H9 (cell line): ENCODE data around the gene OVOL2. TPM values are rescaled to one million over a fixed set of nuclear protein-coding genes. Genes with fewer than 3 reads are reported as not detected.

ENCODE experiments used
- DNase-seq: peaks from one replicate; pipeline ENCODE4 v3.0.0-alpha.2; 2017
- H2AFZ ChIP-seq: one replicate; pipeline ENCODE4 v1.6.1; 2013; ENCODE audit warnings: mild to moderate bottlenecking, low read length, control low read depth, moderate library complexity
- H2AK5ac ChIP-seq: 2 replicates; pipeline ENCODE4 v1.6.1; 2013; ENCODE audit warnings: low read length, control low read depth, mixed read lengths; ENCODE audit not compliant: insufficient read length
- H2BK120ac ChIP-seq: one replicate; pipeline ENCODE4 v1.6.1; 2013; ENCODE audit warnings: low read depth, mild to moderate bottlenecking, low read length, control low read depth, inconsistent platforms; ENCODE audit not compliant: poor library complexity, severe bottlenecking
- H2BK12ac ChIP-seq: 2 replicates; pipeline ENCODE4 v1.6.1; 2013; ENCODE audit warnings: low read length, control low read depth, mixed read lengths, low read depth; ENCODE audit not compliant: insufficient read length
- H2BK15ac ChIP-seq: 2 replicates; pipeline ENCODE4 v1.6.1; 2013; ENCODE audit warnings: low read depth, low read length, control low read depth
- H2BK20ac ChIP-seq: one replicate; pipeline ENCODE4 v1.6.1; 2013; ENCODE audit warnings: low read depth, mild to moderate bottlenecking, low read length, control low read depth, inconsistent platforms; ENCODE audit not compliant: poor library complexity, severe bottlenecking
- H2BK5ac ChIP-seq: 2 replicates; pipeline ENCODE4 v1.6.1; 2013; ENCODE audit warnings: low read length, control low read depth, mixed read lengths; ENCODE audit not compliant: insufficient read length
- H3K14ac ChIP-seq: 2 replicates; pipeline ENCODE4 v1.6.1; 2013; ENCODE audit warnings: low read length, control low read depth; ENCODE audit not compliant: insufficient read depth
- H3K18ac ChIP-seq: 2 replicates; pipeline ENCODE4 v1.6.1; 2013; ENCODE audit warnings: low read depth, mild to moderate bottlenecking, mixed read lengths, low read length, control low read depth; ENCODE audit not compliant: insufficient read length
- H3K23ac ChIP-seq: 2 replicates; pipeline ENCODE4 v1.6.1; 2013; ENCODE audit warnings: low read length, control low read depth, mixed read lengths, low read depth; ENCODE audit not compliant: insufficient read length
- H3K23me2 ChIP-seq: 2 replicates; pipeline ENCODE4 v1.6.1; 2013; ENCODE audit warnings: low read depth, mild to moderate bottlenecking, mixed read lengths, low read length, control low read depth; ENCODE audit not compliant: insufficient read length, poor library complexity, severe bottlenecking
- H3K27ac ChIP-seq: 2 replicates; pipeline ENCODE4 v1.5.1; 2013; ENCODE audit warnings: low read length, control low read depth, mixed read lengths, low read depth; ENCODE audit not compliant: insufficient read length
- H3K27me3 ChIP-seq: 2 replicates; pipeline ENCODE4 v1.6.1; 2013; ENCODE audit warnings: low read length, control low read depth, inconsistent platforms; ENCODE audit not compliant: insufficient read depth
- H3K4ac ChIP-seq: 2 replicates; pipeline ENCODE4 v1.6.1; 2013; ENCODE audit warnings: low read depth, mild to moderate bottlenecking, control low read depth, inconsistent platforms, low read length, moderate library complexity
- H3K4me1 ChIP-seq: 2 replicates; pipeline ENCODE4 v1.6.1; 2013; ENCODE audit warnings: low read length, control low read depth, inconsistent platforms; ENCODE audit not compliant: insufficient read depth
- H3K4me2 ChIP-seq: 2 replicates; pipeline ENCODE4 v1.6.1; 2013; ENCODE audit warnings: low read length, control low read depth, mixed read lengths; ENCODE audit not compliant: insufficient read length, insufficient read depth
- H3K56ac ChIP-seq: 2 replicates; pipeline ENCODE4 v1.6.1; 2013; ENCODE audit warnings: low read depth, mild to moderate bottlenecking, mixed read lengths, low read length, control low read depth; ENCODE audit not compliant: insufficient read length
- H3K79me1 ChIP-seq: 2 replicates; pipeline ENCODE4 v1.6.1; 2013; ENCODE audit warnings: low read depth, mild to moderate bottlenecking, moderate library complexity, low read length, control low read depth, inconsistent platforms; ENCODE audit not compliant: insufficient read depth, poor library complexity, severe bottlenecking
- H3K79me2 ChIP-seq: 2 replicates; pipeline ENCODE4 v1.6.1; 2013; ENCODE audit warnings: low read length, control low read depth, inconsistent platforms; ENCODE audit not compliant: insufficient read depth
- H3K9ac ChIP-seq: 2 replicates; pipeline ENCODE4 v1.6.1; 2013; ENCODE audit warnings: low read length, control low read depth, mixed read lengths; ENCODE audit not compliant: insufficient read length; ENCODE audit errors: extremely low read depth
- H3K9me3 ChIP-seq: one replicate; pipeline ENCODE4 v1.6.1; 2013; ENCODE audit warnings: low read depth, low read length, inconsistent platforms; ENCODE audit not compliant: control insufficient read depth
- H3T11ph ChIP-seq: one replicate; pipeline ENCODE4 v1.6.1; 2013; ENCODE audit warnings: mild to moderate bottlenecking, low read length, control low read depth, inconsistent platforms
- H4K20me1 ChIP-seq: one replicate; pipeline ENCODE4 v1.6.1; 2013; ENCODE audit not compliant: control insufficient read depth, insufficient read length, insufficient read depth
- H4K5ac ChIP-seq: 2 replicates; pipeline ENCODE4 v1.6.1; 2013; ENCODE audit warnings: low read depth, mild to moderate bottlenecking, mixed read lengths, low read length, control low read depth; ENCODE audit not compliant: insufficient read length
- H4K8ac ChIP-seq: replicated peaks from 2 replicates; pipeline ENCODE4 v1.6.1; 2013; ENCODE audit warnings: low read length, control low read depth, mixed read lengths, low read depth; ENCODE audit not compliant: insufficient read length
- H4K91ac ChIP-seq: 2 replicates; pipeline ENCODE4 v1.6.1; 2013; ENCODE audit warnings: low read depth, mild to moderate bottlenecking, moderate library complexity, mixed read lengths, low read length, control low read depth; ENCODE audit not compliant: insufficient read length
- H3K27ac Mint-ChIP-seq, 3 experiments: 2 replicates in 2 of 3; 3 replicates in 1 of 3; pipeline ENCODE4 v1.8.0; 2020 to 2021; ENCODE audit warnings: mixed read lengths in 3 of 3, mild to moderate bottlenecking in 1 of 3, moderate library complexity in 1 of 3
- H3K27me3 Mint-ChIP-seq: 2 replicates; pipeline ENCODE4 v1.8.0; 2021; ENCODE audit warnings: low read depth, mild to moderate bottlenecking, moderate library complexity, mixed read lengths
- H3K36me3 Mint-ChIP-seq, 3 experiments: 2 replicates in 2 of 3; 3 replicates in 1 of 3; pipeline ENCODE4 v1.8.0; 2020 to 2021; ENCODE audit warnings: low read depth in 3 of 3, mixed read lengths in 3 of 3; ENCODE audit not compliant: insufficient read depth in 1 of 3
- H3K4me1 Mint-ChIP-seq, 2 experiments: 2 replicates each; pipeline ENCODE4 v1.8.0; 2020; ENCODE audit warnings: mixed read lengths in 2 of 2
- H3K4me3 Mint-ChIP-seq, 2 experiments: 2 replicates in 1 of 2; 3 replicates in 1 of 2; pipeline ENCODE4 v1.8.0; 2020 to 2021; ENCODE audit warnings: mild to moderate bottlenecking in 2 of 2, mixed read lengths in 2 of 2, moderate library complexity in 1 of 2
- H3K9me3 Mint-ChIP-seq, 2 experiments: 2 replicates in 1 of 2; 3 replicates in 1 of 2; pipeline ENCODE4 v1.8.0; 2020; ENCODE audit warnings: mild to moderate bottlenecking in 2 of 2, mixed read lengths in 2 of 2, moderate library complexity in 1 of 2
- CTCF ChIP-seq: fragments of 200-600 bp; sonication (generic); conservative IDR thresholded peaks from 3 replicates; pipeline ENCODE4 v1.8.0; 2021; ENCODE audit warnings: antibody characterized with exemption, mild to moderate bottlenecking
- WGBS: extraction: QIAGEN DNeasy Blood & Tissue Kit; methylation state at CpG from one replicate; pipeline ENCODE4 v1.1.7; 2013; ENCODE audit warnings: missing lambda C conversion rate, low lambda C conversion rate, mixed read lengths; ENCODE audit not compliant: insufficient read length; ENCODE audit errors: extremely low coverage; 5-methylcytosine and 5-hydroxymethylcytosine counted together
- total RNA-seq: library from RNA; stranded (reverse); gene quantifications from 2 replicates; pipeline ENCODE4 v1.2.1, GENCODE V29; 2021

The OVOL2 gene
- total RNA-seq, 1 experiment from 2014 or later: 5.8 TPM

GRCh38 chr20:18048176-18048575 lies 9.5 kb downstream of the OVOL2 start:
- no peaks in the 10 kb centered on the region for H3K4me1 ChIP-seq
- Mint-ChIP-seq H3K36me3 (peaks cover 3 to 16% (median 3%) of the 10 kb centered on the region in 3 experiments; a peak in 3 of 7 replicates), H3K9me3 (no peaks in the 10 kb centered on the region), H3K4me3 (no peak overlapping the region), H3K27me3 (no peaks in the 10 kb centered on the region), H3K27ac (no peak overlapping the region), H3K4me1 (no peaks in the 10 kb centered on the region; a peak in 1 of 4 replicates)
- no peak overlapping the region for H4K91ac ChIP-seq
- H3K18ac ChIP-seq: no peak overlapping the region
- H3K4ac ChIP-seq: no peak overlapping the region
- no peak overlapping the region for H3K27ac ChIP-seq
- no peaks in the 10 kb centered on the region for H3K79me1 ChIP-seq
- H4K20me1 ChIP-seq: no peaks in the 10 kb centered on the region
- H2BK15ac ChIP-seq: no peak overlapping the region
- H2BK12ac ChIP-seq: no peak overlapping the region
- H4K8ac ChIP-seq: no peak overlapping the region
- H3K27me3 ChIP-seq: no peaks in the 10 kb centered on the region
- no peak overlapping the region for H3K23ac ChIP-seq
- H3K14ac ChIP-seq: no peak overlapping the region
- H2AFZ ChIP-seq: no peak overlapping the region
- no CpG with 5 or more reads among the region's 5 CpGs for WGBS
- H2AK5ac ChIP-seq: no peak overlapping the region
- no peak overlapping the region for H2BK5ac ChIP-seq
- no peaks in the 10 kb centered on the region for H3K79me2 ChIP-seq
- TF ChIP-seq CTCF: no peak
- H3K4me2 ChIP-seq: no peak overlapping the region
- no peak overlapping the region for H3K56ac ChIP-seq
- H2BK120ac ChIP-seq: no peak overlapping the region
- no peak overlapping the region for H4K5ac ChIP-seq
- no peaks in the 10 kb centered on the region for H3K23me2 ChIP-seq
- no peak overlapping the region for H3T11ph ChIP-seq
- H3K9me3 ChIP-seq: no peaks in the 10 kb centered on the region
- no peak overlapping the region for H3K9ac ChIP-seq
- no peak for DNase-seq
- H2BK20ac ChIP-seq: no peak overlapping the region
